Stimulated activated CD8-positive, alpha-beta memory T cell treated with anti-CD3 and anti-CD28 coated beads, Interleukin-4, amount 100 ng/mL, for 4 hours (primary cell): ENCODE data around the gene C15orf39.
A peak's percentile ranks its signal among the peaks of the same experiment; 100 is the strongest.

Experiments
- DNase-seq, 2 donors: peaks; one replicate each; pipeline ENCODE4 v3.0.0-alpha.2; 2020; ENCODE audit warnings: low read depth in 2 of 2, low spot score in 1 of 2

The C15orf39 gene

DNA sequence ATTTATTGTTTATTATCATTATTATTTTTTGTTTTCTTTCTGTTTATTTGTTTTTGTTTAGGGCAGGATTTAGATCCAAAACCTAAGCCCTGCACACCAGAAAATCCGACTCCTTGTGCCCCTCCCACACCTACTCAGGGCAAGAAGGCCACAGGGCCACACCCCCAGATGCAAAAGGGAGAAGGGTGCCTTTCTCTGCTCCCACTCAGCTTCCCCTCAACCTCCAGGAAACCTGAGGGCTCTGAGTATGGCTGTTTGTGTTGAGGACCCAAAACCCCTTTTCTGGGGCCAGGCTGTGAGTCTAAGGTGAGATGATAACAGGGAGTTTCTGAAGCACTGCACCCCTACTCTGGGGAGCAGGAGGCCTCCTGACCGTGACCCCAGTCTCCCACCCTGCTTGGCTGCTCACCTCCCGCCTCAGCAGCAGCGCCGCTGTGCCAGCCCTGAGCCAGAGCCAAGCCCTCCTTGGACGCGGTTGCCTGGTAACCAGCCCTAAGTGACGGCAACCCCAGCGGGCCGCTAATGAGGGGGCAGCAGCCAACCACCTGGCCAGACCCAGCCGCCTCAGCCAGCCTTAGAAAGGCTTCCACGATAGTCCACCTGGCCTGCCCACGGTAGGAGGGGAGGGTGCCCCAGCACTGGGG is 6.4 kb upstream of the C15orf39 start:
- no peak for DNase-seq

DNA sequence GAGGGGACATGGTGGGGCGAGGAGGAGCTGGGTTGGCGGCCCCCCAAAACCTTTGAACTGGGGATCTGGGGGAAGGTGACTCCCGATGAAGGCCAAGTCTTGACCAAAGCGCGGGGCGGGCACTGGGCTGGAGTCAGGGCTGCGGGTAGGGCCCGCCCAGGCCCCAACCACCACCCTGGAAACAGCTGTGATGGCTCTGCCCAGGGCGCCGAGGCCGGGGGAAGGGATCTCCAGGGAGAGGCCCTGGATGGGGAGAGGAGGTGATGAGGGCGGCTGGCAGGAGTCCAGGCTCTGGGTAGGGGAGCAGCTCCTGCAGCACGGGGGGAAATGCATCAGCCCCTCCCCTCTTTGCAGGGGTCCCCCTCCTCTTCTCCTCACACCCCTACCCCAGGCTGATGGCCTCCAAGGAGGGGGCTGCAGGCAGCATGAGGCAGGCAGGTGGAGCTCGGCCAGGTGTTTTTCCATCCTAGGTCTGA is 5.9 kb upstream of the C15orf39 start:
- DNase-seq, result no peak

DNA sequence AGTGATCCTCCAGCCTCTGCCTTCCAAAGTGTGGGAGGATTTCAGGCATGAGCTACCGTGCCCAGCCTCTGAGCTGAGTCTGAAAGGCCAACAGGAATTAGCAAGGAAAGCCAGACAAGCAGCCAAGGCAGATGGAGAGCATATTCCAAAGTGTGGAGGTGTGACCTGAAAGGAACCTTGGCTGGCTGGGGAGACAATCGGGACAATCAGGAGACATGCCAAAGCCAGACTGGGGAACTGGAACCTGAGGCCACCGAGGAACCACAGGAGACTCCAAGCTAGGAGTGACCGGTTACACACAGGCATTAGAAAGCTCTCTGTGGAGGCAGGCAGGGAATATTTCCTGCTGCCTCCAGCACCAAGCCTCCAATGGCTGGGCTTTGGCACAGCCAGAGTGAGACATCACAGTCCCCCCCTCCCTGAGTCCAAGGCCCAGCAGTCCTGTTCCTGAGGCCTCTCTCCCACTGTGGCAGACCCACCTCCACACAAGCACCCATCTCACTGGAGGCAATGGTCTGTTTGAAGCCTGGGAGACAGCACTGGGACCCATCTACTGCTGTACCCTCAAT is 4.5 kb upstream of the C15orf39 start:
- no peak for DNase-seq

DNA sequence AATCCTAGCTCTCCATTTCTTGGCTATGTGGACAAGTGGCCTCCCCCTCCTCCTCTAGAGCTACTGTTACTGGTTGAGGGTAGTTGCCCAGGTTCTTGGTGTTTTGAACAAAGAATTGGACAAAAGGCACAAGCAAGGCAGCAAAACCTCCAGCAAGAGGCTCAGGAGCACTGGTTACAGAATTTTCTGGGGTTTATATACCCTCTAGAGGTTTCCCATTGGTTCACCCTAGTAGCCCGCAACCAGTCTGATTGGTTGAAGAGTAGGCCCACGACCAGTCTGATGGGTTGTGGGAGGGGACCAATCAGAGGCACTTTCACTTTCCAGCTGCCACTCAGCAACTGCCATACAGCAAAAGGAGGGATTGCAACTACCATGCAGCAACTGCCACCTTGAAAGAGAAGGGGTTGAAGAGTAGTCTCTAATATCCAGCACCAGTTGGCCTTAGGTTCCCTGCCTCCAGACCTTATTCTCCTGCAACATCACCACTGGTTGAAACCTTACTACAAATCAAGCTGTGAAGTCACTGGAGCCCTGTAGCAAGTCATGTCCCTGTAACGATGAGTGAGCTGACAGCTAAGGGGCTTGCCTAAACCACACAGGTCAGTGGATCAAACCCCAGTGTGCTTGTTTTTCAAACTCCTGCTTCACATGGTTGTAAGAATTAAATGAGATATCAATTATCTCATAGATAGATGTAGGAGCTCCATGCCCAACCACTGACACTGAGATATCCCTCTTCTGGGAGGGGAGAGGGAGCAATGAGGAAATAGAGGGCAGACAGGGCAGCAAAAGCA is 2.9 kb upstream of the C15orf39 start:
- DNase-seq, result no peak

DNA sequence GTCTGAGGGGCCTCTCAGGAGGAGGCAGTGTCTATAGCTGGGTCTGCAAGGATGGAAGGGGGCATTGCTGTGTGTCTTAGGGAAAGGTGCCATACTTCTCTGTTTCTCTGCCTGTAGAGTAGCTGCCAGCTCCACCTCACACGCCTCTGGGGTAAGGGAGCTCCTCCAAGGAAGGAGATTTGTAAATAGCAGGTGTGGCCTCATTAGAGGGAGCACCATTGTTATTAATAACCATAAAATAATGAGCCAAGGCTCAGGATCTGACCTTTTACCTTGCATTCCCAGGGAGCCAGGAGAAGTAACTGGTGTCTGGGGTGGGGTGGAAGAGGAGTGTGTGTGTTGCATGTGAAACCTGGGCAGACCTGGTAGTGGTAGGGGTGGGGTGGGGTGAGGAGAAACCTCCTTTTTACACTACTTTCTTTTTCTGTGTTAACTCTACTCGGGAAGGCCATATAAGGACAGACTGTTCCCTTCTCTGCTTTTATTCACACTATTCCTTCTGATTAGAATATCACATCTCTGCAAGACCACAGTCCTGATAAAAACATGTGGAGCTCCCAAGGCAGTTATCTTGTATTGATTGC is 2.2 kb upstream of the C15orf39 start:
- DNase-seq, result no peak

DNA sequence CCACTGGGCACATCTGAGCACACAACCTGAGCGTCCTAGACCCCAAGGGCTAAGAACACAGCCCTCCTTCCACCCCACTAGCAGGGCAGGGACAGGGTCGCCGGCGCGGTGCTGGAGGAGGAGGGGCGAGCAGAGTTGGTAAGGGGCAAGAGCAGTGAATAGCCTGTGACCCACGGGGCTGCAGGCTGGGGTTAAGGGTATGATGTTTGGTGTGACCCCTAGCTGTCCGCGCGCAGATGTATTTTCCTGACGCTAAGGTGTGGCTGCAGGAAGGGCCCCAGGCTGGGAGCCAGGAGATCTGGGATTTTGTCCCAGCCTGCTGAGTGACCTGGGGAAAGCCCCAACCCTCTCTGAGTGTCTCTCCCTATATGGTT is 1.3 kb upstream of the C15orf39 start:
- DNase-seq, result no peak

DNA sequence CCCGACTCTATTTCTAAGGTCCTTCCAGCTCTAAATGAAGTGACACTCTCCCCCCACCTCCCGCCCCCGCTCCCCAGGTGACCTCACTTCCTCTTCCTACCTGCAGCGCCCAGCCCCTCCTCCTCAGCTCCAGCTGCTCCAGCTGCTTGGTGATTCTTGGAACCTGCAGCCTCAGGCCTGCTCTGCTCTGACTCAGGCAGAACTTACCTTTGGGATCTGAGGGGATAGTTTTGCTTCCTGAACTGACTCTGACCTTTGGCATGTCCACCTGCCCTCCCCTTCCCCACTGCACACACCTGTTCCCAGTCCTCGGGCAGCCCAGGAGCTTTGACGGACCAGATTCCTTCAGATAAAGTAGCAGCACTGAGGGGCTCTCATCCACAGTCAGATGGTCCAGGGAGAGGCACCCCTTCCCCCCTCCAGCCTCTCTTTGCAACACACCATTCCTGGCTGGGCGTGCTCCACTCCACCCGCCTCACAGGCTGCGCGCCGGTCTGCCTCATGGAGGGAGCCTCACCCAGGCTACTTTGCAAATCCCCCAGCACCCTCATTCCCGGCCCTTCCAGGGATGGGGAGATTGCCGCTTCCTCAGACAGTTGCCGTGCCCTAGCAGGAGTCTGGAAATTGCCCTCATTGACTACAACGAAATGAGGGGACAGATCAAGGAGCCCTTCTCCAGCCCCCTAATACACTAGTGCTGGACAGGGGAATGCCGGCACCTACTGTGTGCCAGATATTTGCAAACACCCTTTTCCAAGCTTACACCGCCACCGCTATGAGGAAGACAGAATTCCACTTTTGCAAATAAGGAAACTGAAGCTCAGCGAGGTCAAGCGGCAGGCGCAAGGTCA is 692 bp upstream of the C15orf39 start:
- no peak for DNase-seq

DNA sequence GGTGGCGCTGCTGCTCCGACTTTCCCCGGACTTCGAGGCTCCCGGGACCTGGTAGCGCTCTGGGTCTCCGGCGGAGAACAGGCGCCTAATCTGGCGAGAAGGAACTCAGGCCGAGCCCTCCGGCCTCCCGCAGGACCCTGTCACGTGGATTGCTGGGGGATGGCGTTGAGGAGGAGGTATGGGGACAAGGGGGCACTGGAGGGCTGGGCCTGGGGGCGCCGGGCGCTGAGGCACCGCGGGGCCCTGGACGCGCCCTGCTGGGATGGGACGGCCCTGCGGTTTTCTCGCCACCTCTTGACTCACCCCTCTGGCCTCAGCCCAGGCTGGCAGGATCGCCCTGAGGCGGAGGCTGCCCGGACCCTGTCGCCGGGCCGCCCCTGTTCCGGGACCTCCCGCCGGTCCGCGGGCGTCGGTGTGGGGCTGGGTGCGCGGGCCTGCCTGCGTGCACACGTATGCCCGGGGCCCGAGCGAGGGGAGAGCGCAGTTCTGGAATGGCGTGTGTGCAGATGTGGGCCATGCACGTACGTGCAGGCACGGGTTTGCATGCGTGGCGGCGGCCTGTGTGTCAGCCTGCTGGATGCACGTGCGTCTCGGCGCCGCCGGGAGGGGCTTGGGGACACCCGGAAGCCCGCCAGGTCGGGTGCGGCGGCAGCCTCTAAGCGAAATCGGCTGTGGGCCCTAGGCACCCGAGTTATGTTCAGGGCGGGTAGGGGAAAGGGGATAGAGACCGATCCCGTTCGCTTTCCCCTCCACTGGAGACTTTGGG is 752 bp downstream of the C15orf39 start:
- DNase-seq, result peak; percentile 57 to 69

DNA sequence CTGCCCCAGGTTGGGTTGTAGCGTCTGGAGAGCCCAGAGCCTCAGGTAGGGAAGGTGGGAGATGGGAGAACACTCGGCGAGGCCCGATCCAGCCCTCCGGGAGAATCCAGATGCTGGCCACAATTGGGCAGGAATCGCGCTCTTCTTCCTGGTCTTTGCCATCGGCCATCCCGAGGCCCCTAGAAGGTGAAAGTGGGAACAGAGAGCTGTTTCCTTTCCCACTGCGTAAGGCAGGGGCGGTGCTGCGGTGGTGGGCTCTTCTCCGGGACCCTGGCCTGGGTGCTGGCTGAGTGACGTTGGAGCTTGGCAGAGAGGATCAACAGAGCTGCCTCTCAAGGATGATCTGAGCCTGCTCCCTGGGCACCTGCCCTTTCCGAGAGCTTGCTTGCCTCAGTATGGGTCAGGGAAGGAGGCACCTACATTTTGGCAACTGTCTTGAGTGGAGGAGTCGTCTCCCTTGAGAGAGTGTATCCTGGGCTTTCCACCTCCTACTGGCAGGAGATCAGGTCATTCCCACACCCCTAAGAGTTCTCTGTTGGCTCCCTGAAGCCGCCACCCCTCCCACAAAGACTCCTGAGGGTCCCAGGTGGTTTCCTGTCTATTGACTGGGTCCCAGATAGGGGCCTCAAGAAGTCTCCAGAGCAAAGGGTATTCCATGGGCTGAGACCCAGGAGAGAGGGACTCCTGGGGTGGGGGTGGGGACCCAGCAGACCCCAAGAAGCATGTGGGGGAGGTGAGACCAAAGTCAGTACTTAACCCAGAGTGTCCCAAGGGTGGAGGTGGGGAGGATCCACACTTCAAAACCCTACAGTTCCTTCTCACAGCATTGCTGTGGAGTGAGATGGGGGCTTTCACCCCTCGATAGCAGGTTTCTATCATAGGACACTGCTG is 1.6 kb downstream of the C15orf39 start:
- no peak for DNase-seq

DNA sequence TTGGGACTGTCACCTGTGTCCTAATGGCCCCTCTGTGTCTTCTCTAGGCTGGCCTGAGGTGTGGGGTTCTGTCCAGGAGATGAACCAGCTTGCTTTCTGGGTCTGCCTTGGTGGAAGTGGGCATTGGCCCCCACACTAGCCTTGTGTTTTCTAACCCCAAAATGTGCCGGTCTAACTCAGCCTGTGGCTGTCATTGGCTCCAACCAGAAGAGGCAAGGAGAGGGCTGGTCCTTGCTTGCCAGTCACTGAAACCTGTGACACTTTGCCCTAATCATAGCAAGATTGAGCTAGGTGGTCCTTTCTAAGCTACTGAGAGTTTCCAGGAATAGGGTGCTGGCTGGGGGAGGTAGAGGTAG is 2.2 kb downstream of the C15orf39 start:
- no peak for DNase-seq

DNA sequence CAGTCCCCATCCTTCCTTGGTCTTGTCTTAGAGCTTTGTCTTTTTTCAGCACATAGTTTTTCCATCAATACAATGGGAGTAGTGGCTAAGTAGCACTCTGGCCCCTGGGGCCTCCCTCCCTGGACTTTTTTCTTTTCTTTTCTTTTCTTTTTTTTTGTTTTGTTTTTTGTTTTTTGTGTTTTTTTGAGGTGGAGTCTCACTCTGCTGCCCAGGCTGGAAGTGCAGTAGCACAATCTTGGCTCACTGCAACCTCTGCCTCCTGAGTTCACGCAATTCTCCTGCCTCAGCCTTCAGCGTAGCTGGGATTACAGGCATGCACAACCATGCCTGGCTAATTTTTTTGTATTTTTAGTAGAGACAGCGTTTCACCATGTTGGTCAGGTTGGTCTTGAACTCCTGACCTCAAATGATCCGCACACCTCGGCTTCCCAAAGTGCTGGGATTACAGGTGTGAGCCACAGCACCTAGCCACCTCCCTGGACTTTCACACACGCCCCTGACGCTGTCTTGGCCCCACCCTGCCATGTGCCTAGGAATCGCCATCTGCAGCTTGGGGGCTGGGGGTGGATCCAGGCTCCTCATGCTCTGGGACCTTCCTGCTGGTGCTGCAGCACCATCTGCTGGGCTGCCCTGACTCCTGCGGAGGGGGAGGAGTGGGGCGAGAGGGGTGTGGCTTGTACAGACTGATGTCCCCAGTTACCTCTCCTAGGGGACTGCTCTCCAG is 2.8 kb downstream of the C15orf39 start:
- peak; percentile 54 to 68 for DNase-seq

DNA sequence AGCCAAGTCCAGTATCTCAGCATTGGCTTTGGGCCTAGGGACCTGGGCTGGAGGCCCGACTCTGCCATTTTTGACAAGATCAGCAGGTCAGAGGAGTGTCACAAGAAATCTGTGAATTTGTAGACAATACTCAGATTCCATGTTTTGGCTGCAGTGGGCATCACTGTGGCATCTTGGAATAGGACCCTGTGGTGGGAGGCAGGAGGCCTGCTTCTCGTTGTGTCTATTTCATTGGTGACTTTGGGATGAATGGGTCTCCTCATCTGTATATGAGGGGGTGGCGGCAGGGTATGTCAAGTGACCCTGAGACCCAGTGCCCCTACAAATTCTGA is 3.3 kb downstream of the C15orf39 start:
- no peak for DNase-seq

DNA sequence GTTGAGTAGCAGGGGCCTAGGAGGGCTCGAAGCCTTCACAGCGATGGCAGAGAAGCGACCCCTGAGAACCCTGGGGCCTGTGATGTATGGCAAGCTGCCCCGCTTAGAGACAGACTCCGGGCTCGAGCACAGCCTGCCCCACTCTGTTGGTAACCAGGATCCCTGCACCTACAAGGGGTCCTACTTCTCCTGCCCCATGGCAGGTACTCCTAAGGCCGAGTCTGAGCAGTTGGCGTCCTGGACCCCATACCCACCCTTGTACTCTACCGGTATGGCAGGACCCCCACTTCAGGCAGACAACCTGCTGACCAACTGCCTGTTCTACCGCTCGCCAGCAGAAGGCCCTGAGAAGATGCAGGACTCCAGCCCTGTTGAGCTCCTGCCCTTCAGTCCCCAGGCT is 4.3 kb downstream of the C15orf39 start:
- DNase-seq, result no peak

DNA sequence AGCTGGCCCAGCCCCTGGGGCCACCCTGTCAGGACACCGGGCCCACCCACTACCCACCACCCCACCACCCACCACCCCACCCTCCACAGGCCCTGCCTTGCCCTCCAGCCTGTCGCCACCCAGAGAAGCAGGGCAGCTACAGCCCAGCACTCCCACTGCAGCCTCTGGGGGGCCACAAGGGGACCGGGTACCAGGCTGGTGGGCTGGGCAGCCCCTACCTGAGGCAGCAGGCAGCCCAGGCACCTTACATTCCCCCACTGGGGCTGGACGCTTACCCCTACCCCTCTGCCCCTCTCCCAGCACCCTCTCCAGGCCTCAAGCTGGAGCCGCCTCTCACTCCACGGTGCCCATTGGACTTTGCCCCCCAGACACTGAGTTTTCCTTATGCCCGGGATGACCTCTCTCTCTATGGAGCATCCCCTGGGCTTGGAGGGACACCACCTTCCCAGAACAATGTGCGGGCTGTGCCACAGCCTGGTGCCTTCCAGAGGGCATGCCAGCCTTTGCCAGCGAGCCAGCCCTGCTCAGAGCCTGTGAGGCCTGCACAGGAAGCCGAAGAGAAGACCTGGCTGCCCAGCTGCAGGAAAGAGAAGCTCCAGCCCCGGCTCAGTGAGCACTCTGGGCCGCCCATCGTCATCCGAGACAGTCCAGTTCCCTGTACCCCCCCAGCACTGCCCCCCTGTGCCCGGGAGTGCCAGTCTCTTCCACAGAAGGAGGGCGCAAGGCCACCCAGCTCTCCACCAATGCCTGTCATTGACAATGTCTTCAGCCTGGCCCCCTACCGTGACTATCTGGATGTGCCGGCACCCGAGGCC is 5.3 kb downstream of the C15orf39 start:
- no peak for DNase-seq

DNA sequence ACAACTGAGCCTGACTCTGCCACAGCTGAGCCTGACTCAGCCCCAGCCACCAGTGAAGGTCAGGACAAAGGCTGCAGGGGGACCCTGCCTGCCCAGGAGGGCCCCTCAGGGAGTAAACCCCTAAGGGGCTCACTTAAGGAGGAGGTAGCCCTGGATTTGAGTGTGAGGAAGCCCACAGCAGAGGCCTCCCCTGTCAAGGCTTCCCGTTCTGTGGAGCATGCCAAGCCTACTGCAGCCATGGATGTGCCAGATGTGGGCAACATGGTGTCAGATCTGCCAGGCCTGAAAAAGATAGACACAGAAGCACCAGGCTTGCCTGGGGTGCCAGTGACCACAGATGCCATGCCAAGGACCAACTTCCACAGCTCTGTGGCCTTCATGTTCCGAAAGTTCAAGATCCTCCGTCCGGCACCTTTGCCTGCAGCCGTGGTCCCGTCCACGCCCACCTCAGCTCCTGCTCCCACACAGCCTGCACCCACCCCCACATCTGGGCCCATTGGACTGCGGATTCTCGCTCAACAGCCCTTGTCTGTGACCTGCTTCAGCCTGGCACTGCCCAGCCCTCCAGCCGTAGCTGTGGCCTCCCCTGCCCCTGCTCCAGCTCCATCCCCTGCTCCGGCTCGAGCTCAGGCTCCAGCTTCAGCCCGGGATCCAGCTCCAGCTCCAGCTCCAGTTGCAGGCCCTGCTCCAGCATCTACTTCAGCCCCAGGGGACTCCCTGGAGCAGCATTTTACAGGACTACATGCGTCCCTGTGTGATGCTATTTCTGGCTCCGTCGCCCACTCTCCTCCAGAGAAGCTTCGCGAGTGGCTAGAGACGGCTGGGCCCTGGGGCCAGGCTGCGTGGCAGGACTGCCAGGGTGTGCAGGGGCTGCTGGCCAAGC is 6.2 kb downstream of the C15orf39 start:
- no peak for DNase-seq

DNA sequence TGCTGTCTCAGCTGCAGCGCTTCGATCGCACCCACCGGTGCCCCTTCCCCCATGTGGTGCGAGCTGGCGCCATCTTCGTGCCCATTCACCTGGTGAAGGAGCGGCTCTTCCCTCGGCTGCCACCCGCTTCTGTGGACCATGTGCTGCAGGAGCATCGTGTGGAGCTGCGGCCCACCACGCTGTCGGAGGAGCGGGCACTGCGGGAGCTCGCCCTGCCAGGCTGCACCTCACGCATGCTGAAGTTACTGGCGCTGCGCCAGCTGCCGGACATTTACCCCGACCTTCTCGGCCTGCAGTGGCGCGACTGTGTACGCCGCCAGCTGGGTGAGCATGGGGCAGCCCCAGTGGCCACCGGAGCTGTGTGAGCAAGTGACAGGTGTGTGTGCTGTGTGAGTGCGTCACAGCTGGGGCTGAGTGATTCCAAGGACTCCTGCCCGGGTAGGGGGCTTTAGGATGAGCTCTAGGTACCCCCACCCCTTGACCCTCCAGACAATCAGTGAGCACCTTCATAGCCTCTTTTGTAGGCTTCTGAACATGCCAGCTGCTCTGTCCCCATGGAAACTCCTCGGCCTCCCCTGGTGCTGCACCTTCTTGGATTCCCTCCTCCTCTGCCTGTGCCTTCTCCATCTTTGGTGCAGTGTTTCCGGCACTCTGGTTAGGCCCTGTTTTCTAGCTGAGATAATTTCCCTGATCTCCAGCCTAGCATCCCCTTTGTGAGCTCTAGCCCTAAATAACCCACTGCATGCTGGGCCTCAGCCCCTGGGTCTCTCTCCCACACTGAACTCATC is 7.0 kb downstream of the C15orf39 start:
- no peak for DNase-seq
